ENCODE results near the gene LNP1. TPM values are rescaled to one million over a fixed set of nuclear protein-coding genes. Genes with fewer than 3 reads are reported as not detected.
A peak's percentile ranks its signal among the peaks of the same experiment; 100 is the strongest.
"Not testable (repeated sequence)": the region's sequence is repeated elsewhere in the genome, so short reads cannot be mapped to it uniquely, and the experiment has no call there.

The LNP1 gene
- polyA plus RNA-seq, 1 donor = 6.1 TPM

GRCh38 chr3:100429187-100429716 is 27.9 kb downstream of the LNP1 start:
- DNase-seq = no peak

GRCh38 chr3:100436951-100437350 is 35.6 kb downstream of the LNP1 start:
- no peak for DNase-seq

GRCh38 chr3:100437721-100438622 is 36.6 kb downstream of the LNP1 start:
- no peak for DNase-seq

GRCh38 chr3:100438623-100438974 is 37.3 kb downstream of the LNP1 start:
- no peak for DNase-seq

GRCh38 chr3:100440895-100441294 is 39.6 kb downstream of the LNP1 start:
- DNase-seq = no peak

- no peak for DNase-seq
Measured at GRCh38 chr3:100443690-100444089, 42.4 kb downstream of the LNP1 start.

GRCh38 chr3:100447067-100447466 is 45.7 kb downstream of the LNP1 start:
- not testable (repeated sequence) for DNase-seq

- DNase-seq = no peak
Measured at GRCh38 chr3:100448079-100448478, 46.7 kb downstream of the LNP1 start.

- DNase-seq = no peak
Measured at GRCh38 chr3:100449214-100449613, 47.9 kb downstream of the LNP1 start.

- DNase-seq = no peak
Measured at GRCh38 chr3:100454677-100455076, 53.3 kb downstream of the LNP1 start.

GRCh38 chr3:100455841-100456550 is 54.7 kb downstream of the LNP1 start:
- no peak for DNase-seq

- DNase-seq = no peak
Measured at GRCh38 chr3:100456745-100457144, 55.4 kb downstream of the LNP1 start.

GRCh38 chr3:100457811-100458210 is 56.5 kb downstream of the LNP1 start:
- DNase-seq = no peak

- DNase-seq = no peak
Measured at GRCh38 chr3:100458814-100459213, 57.5 kb downstream of the LNP1 start.

GRCh38 chr3:100463002-100463401 is 61.7 kb downstream of the LNP1 start:
- peak; percentile 42 for DNase-seq

- no peak for DNase-seq
Measured at GRCh38 chr3:100463646-100464155, 62.4 kb downstream of the LNP1 start.

GRCh38 chr3:100465892-100466777 is 64.8 kb downstream of the LNP1 start:
- no peak for DNase-seq

GRCh38 chr3:100467133-100467532 is 65.8 kb downstream of the LNP1 start:
- DNase-seq = no peak

- no peak for DNase-seq
Measured at GRCh38 chr3:100468676-100469075, 67.3 kb downstream of the LNP1 start.

- DNase-seq = no peak
Measured at GRCh38 chr3:100470951-100471350, 69.6 kb downstream of the LNP1 start.

- DNase-seq = no peak
Measured at GRCh38 chr3:100471444-100471843, 70.1 kb downstream of the LNP1 start.

- DNase-seq = not testable (repeated sequence)
Measured at GRCh38 chr3:100477851-100478360, 76.6 kb downstream of the LNP1 start.

Data from hindlimb muscle (tissue), 1 donor.